ENCODE measurements around the gene ERP44.

Gene ERP44

GRCh38 chr9:99936947-99937587 is 161.7 kb downstream of the ERP44 start:
- DNase-seq (ENCODE audit: low spot score), result no peak

- DNase-seq (ENCODE audit: low spot score), result no peak
These were observed 167.5 kb downstream of the ERP44 start for GRCh38 chr9:99931155-99931840.

- no peak for DNase-seq (ENCODE audit: low spot score)
These were observed 169.1 kb downstream of the ERP44 start for GRCh38 chr9:99929652-99930051.
